Measurements from ENCODE around the gene RET. TPM values are rescaled to one million over a fixed set of nuclear protein-coding genes. Genes with fewer than 3 reads are reported as not detected.

RET gene
- total and polyA plus RNA-seq, 9 donors, result 0.12 to 1.6 (median 0.75) TPM

DNA sequence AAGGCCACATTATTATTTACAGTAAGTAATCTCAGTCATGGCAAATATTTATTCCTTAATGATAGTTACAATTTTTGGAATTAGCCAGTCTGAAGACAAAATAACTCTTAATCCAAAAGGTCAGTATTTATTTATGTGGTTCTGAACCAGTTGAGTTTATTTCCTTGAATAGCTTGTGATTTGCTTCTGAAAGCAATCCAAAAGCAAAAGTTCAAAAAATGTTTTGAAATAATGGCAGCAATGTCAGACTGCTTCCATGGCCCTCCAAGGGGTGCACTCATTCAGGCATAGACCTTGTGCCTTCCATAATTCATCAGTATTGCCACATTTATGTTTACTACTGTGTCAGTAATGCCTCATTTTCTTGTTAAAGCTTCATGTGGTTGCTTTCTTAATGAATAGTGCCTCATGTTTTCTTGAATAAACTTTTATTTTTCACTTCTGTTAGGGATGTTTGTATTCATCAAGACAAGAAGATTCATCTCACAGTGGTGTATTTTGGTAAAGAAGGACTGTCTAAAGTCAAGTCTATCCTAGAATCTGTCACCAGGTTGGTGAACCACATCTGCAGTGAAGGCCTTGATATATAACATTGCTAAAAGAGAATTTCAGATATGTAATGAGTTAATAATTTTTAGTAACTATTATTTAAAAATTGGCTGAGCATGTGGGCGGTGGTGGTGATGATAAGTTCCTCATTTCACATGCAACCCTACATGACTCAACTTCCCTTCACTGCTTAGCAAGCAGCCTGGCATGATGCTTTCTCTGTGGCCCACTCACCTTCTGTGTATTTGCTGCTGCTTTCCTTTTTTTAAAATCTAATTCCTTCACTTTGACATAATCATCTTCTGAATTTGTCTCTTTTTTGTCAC, 83.4 kb downstream of the RET start:
- WGBS, 3 donors, result 46 to 57% (median 51%) methylated on average over 1 of the region's 1 CpG
- no peaks in the 10 kb centered on the region for H3K9me3 ChIP-seq
- DNase-seq, result no peak
- TF ChIP-seq POLR2A (IDR thresholded peaks at IDR 0.05), result no peak
- no peak for TF ChIP-seq EP300 (IDR thresholded peaks at IDR 0.05)
- TF ChIP-seq, protein P1, sequence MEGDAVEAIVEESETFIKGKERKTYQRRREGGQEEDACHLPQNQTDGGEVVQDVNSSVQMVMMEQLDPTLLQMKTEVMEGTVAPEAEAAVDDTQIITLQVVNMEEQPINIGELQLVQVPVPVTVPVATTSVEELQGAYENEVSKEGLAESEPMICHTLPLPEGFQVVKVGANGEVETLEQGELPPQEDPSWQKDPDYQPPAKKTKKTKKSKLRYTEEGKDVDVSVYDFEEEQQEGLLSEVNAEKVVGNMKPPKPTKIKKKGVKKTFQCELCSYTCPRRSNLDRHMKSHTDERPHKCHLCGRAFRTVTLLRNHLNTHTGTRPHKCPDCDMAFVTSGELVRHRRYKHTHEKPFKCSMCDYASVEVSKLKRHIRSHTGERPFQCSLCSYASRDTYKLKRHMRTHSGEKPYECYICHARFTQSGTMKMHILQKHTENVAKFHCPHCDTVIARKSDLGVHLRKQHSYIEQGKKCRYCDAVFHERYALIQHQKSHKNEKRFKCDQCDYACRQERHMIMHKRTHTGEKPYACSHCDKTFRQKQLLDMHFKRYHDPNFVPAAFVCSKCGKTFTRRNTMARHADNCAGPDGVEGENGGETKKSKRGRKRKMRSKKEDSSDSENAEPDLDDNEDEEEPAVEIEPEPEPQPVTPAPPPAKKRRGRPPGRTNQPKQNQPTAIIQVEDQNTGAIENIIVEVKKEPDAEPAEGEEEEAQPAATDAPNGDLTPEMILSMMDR (IDR thresholded peaks at IDR 0.05), result no peak
- H3K36me3 ChIP-seq, result no peaks in the 10 kb centered on the region
- intact Hi-C loops (cut with DNase I), result no loop called here
- H3K4me3 ChIP-seq, result no peak overlapping the region
- H3K27ac ChIP-seq, result no peak overlapping the region
- peaks cover 4% of the 10 kb centered on the region for H3K4me1 ChIP-seq (ENCODE audit: insufficient read depth)
- no peaks in the 10 kb centered on the region for H3K27me3 ChIP-seq

- Histone ChIP-seq H3K4me3 (no peak overlapping the region), H3K9me3 (no peaks in the 10 kb centered on the region), H3K27ac (no peak overlapping the region), H3K4me1 (ENCODE audit: insufficient read depth) (peaks cover 4% of the 10 kb centered on the region), H3K36me3 (no peaks in the 10 kb centered on the region), H3K27me3 (no peaks in the 10 kb centered on the region)
- 81 to 93% (median 86%) methylated on average over 2 of the region's 2 CpGs for WGBS, 3 donors
- intact Hi-C loops (cut with DNase I), result no loop called here
- no peak for TF ChIP-seq POLR2A (IDR thresholded peaks at IDR 0.05)
- TF ChIP-seq, protein P1 (IDR thresholded peaks at IDR 0.05), result no peak
- no peak for TF ChIP-seq EP300 (IDR thresholded peaks at IDR 0.05)
- DNase-seq, result no peak
Observed at GRCh38 chr10:43160921-43161255, 84.0 kb downstream of the RET start.

GRCh38 chr10:43162604-43163003, 85.7 kb downstream of the RET start:
- no peak for DNase-seq
- Histone ChIP-seq H3K9me3 (no peaks in the 10 kb centered on the region), H3K4me3 (no peak overlapping the region), H3K36me3 (no peaks in the 10 kb centered on the region), H3K27ac (no peak overlapping the region), H3K27me3 (no peaks in the 10 kb centered on the region), H3K4me1 (ENCODE audit: insufficient read depth) (peaks cover 3% of the 10 kb centered on the region)
- intact Hi-C loops (cut with DNase I), result no loop called here
- 82 to 88% (median 87%) methylated on average over 1 of the region's 1 CpG for WGBS, 3 donors
- TF ChIP-seq, protein P1 (IDR thresholded peaks at IDR 0.05), result no peak
- TF ChIP-seq EP300 (IDR thresholded peaks at IDR 0.05) (no peak), POLR2A (IDR thresholded peaks at IDR 0.05) (no peak)

DNA sequence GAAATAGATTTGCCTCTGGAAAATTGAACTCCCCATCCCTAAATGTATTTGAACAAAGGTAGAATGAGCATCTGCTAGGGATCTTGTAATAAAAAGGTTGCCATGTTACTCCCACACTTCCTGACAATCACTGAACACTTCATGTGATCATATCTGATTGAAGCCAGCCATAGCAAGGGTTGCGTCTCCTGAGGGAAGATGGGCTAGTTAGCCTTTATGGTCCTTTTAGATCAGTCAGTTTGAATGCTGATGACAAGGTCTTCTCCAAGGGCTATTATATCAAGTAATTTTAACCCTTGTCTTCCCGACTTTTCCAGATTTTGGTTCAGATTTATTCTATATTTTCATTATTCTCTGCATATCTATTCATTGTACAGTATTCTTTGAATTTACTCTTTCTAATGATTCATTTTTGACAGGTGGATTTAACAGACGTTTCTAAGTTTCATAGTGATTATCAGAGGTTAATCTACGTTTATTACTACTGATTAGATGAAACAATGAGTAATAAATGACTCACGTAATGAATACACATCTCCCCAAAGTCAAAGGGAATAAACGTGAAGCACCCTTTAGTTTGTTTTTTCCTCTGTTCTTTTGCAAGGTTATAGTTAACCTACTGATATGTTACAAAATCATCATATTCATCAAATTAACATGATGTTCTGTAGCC, 89.5 kb downstream of the RET start:
- Histone ChIP-seq H3K4me3 (no peak overlapping the region), H3K4me1 (ENCODE audit: insufficient read depth) (no peaks in the 10 kb centered on the region), H3K9me3 (no peaks in the 10 kb centered on the region), H3K36me3 (no peaks in the 10 kb centered on the region), H3K27me3 (no peaks in the 10 kb centered on the region), H3K27ac (no peak overlapping the region)
- intact Hi-C loops (cut with DNase I), result no loop called here
- no peak for DNase-seq
- TF ChIP-seq POLR2A (IDR thresholded peaks at IDR 0.05) (no peak), EP300 (IDR thresholded peaks at IDR 0.05) (no peak)
- TF ChIP-seq, protein P1 (IDR thresholded peaks at IDR 0.05), result no peak
- WGBS, 3 donors, result 79 to 85% (median 82%) methylated on average over 6 of the region's 6 CpGs

Data from ovary (tissue), 9 donors.